ENCODE measurements around the gene OCIAD1. TPM values are rescaled to one million over a fixed set of nuclear protein-coding genes. Genes with fewer than 3 reads are reported as not detected.
A peak's percentile ranks its signal among the peaks of the same experiment; 100 is the strongest.

OCIAD1 gene
- 100 to 1,000 TPM; 125 to 131 TPM for total RNA-seq
- polyA plus RNA-seq: 100 to 1,000 TPM; 172 to 191 (median 188) TPM
- total RNA-seq: 75.8 to 133 (median 124) reads per million in 6 experiments

- peak; percentile 95 to 96 for ATAC-seq
- peaks cover 0 to 3% (median 0%) of the 10 kb centered on the region in 5 donors for H3K27me3 Mint-ChIP-seq
- DNase-seq: peak; percentile 81 to 98 (median 94)
- no peaks in the 10 kb centered on the region for H3K9me3 Mint-ChIP-seq
- H3K4me1 Mint-ChIP-seq: peaks cover 13 to 37% (median 34%) of the 10 kb centered on the region in 4 donors
- H3K36me3 Mint-ChIP-seq: peaks cover 5 to 29% (median 17%) of the 10 kb centered on the region in 3 donors
- H3K27ac Mint-ChIP-seq: peak within 1 kb of the TSS; percentile 99 to 100 (median 100)
- peak within 1 kb of the TSS; percentile 95 to 100 (median 100) for H3K4me3 Mint-ChIP-seq
- POLR2A ChIA-PET: interaction anchor here (0.5 to 2.2 kb wide), 6 partner anchors 11 to 946 kb away, joined by 3 to 20 read pairs (median 4); partner anchors contain the start of genes FRYL and OCIAD2
Measured at GRCh38 chr4:48830706-48831531, at the start of gene OCIAD1. Gene OCIAD1, plus strand, starts transcription at chr4:48831088. Its CDS starts 1,537 bp downstream, at chr4:48832625.

GRCh38 chr4:48781968-48782367 is 48.9 kb upstream of the OCIAD1 start:
- Mint-ChIP-seq H3K27me3 (no peaks in the 10 kb centered on the region), H3K4me3 (no peak overlapping the region), H3K36me3 (no peaks in the 10 kb centered on the region), H3K27ac (peak overlapping the region in 6 of 10 donors; percentile 51 to 91 (median 85)), H3K4me1 (peaks cover 5 to 30% (median 29%) of the 10 kb centered on the region in 4 donors), H3K9me3 (no peaks in the 10 kb centered on the region)
- ATAC-seq (no peak), DNase-seq (peak in 2 of 10 donors; percentile 5 to 8)
- POLR2A ChIA-PET: interaction anchor here (0.6 kb wide), 2 partner anchors 16 to 35 kb away, joined by 3 to 4 read pairs; no protein-coding TSS in a partner anchor

GRCh38 chr4:48785302-48785701 is 45.6 kb upstream of the OCIAD1 start:
- no peak for ATAC-seq
- no peak for DNase-seq
- Mint-ChIP-seq H3K9me3 (no peaks in the 10 kb centered on the region), H3K36me3 (no peaks in the 10 kb centered on the region), H3K4me1 (peaks cover 4 to 10% (median 9%) of the 10 kb centered on the region in 4 donors), H3K4me3 (no peak overlapping the region), H3K27ac (no peak overlapping the region), H3K27me3 (no peaks in the 10 kb centered on the region)
- POLR2A ChIA-PET: no interaction called here

GRCh38 chr4:48786549-48786948 is 44.3 kb upstream of the OCIAD1 start:
- ATAC-seq: no peak
- POLR2A ChIA-PET: no interaction called here
- peaks cover 0 to 2% (median 1%) of the 10 kb centered on the region in 4 donors for H3K4me1 Mint-ChIP-seq

GRCh38 chr4:48787056-48787455 is 43.8 kb upstream of the OCIAD1 start:
- peaks cover 0 to 2% (median 0%) of the 10 kb centered on the region in 4 donors for H3K4me1 Mint-ChIP-seq

More at GRCh38 chr4:48786549-48786948, 44.3 kb upstream of the OCIAD1 start:
- Mint-ChIP-seq H3K27me3 (no peaks in the 10 kb centered on the region), H3K36me3 (no peaks in the 10 kb centered on the region), H3K27ac (no peak overlapping the region), H3K4me3 (no peak overlapping the region), H3K9me3 (no peaks in the 10 kb centered on the region)
- DNase-seq: no peak

GRCh38 chr4:48790561-48790960 is 40.3 kb upstream of the OCIAD1 start:
- no peak overlapping the region for H3K4me3 Mint-ChIP-seq
- DNase-seq: no peak
- no peaks in the 10 kb centered on the region for H3K27me3 Mint-ChIP-seq
- H3K27ac Mint-ChIP-seq: no peak overlapping the region
- peaks cover 0 to 6% (median under 1%) of the 10 kb centered on the region in 4 donors for H3K4me1 Mint-ChIP-seq
- POLR2A ChIA-PET: no interaction called here
- H3K36me3 Mint-ChIP-seq: no peaks in the 10 kb centered on the region
- no peak for ATAC-seq
- no peaks in the 10 kb centered on the region for H3K9me3 Mint-ChIP-seq

More at GRCh38 chr4:48787056-48787455, 43.8 kb upstream of the OCIAD1 start:
- DNase-seq: no peak
- Mint-ChIP-seq H3K36me3 (no peaks in the 10 kb centered on the region), H3K9me3 (no peaks in the 10 kb centered on the region), H3K27ac (no peak overlapping the region), H3K4me3 (no peak overlapping the region), H3K27me3 (no peaks in the 10 kb centered on the region)
- POLR2A ChIA-PET: no interaction called here
- ATAC-seq: no peak

GRCh38 chr4:48791313-48791712 is 39.6 kb upstream of the OCIAD1 start:
- Mint-ChIP-seq H3K4me3 (no peak overlapping the region), H3K27me3 (no peaks in the 10 kb centered on the region), H3K36me3 (no peaks in the 10 kb centered on the region), H3K27ac (no peak overlapping the region), H3K4me1 (peaks cover 0 to 7% (median under 1%) of the 10 kb centered on the region in 4 donors), H3K9me3 (no peaks in the 10 kb centered on the region)
- ATAC-seq (no peak), DNase-seq (no peak)
- POLR2A ChIA-PET: no interaction called here

- H3K27ac Mint-ChIP-seq: no peak overlapping the region
- H3K9me3 Mint-ChIP-seq: no peaks in the 10 kb centered on the region
- no peaks in the 10 kb centered on the region for H3K36me3 Mint-ChIP-seq
- POLR2A ChIA-PET: interaction anchor here (0.6 to 0.7 kb wide), 2 partner anchors 51 to 97 kb away, joined by 3 read pairs; no protein-coding TSS in a partner anchor
- DNase-seq (no peak), ATAC-seq (no peak)
- peaks cover 0 to 7% (median under 1%) of the 10 kb centered on the region in 4 donors for H3K4me1 Mint-ChIP-seq
- no peak overlapping the region for H3K4me3 Mint-ChIP-seq
- H3K27me3 Mint-ChIP-seq: peaks cover 0 to 5% (median 1%) of the 10 kb centered on the region in 5 donors
Measured at GRCh38 chr4:48792348-48793006, 38.4 kb upstream of the OCIAD1 start.

- no peaks in the 10 kb centered on the region for H3K9me3 Mint-ChIP-seq
- H3K36me3 Mint-ChIP-seq: no peaks in the 10 kb centered on the region
- H3K4me3 Mint-ChIP-seq: no peak overlapping the region
- POLR2A ChIA-PET: no interaction called here
- no peak overlapping the region for H3K27ac Mint-ChIP-seq
- DNase-seq: no peak
- peaks cover 0 to 12% (median 6%) of the 10 kb centered on the region in 5 donors for H3K27me3 Mint-ChIP-seq
- H3K4me1 Mint-ChIP-seq: peaks cover 0 to 7% (median 0%) of the 10 kb centered on the region in 4 donors
- ATAC-seq: no peak
Measured at GRCh38 chr4:48795108-48795507, 35.8 kb upstream of the OCIAD1 start.

- H3K27ac Mint-ChIP-seq: no peak overlapping the region
- no peak overlapping the region for H3K4me3 Mint-ChIP-seq
- DNase-seq (no peak), ATAC-seq (no peak)
- H3K36me3 Mint-ChIP-seq: no peaks in the 10 kb centered on the region
- POLR2A ChIA-PET: no interaction called here
- peaks cover 0 to 7% (median 0%) of the 10 kb centered on the region in 4 donors for H3K4me1 Mint-ChIP-seq
- peaks cover 0 to 12% (median 7%) of the 10 kb centered on the region in 5 donors for H3K27me3 Mint-ChIP-seq
- no peaks in the 10 kb centered on the region for H3K9me3 Mint-ChIP-seq
Measured at GRCh38 chr4:48796191-48796926, 34.5 kb upstream of the OCIAD1 start.

- H3K36me3 Mint-ChIP-seq: no peaks in the 10 kb centered on the region
- DNase-seq: no peak
- POLR2A ChIA-PET: interaction anchor here (0.7 kb wide), 1 partner anchor 16 kb away, joined by 4 read pairs; no protein-coding TSS in a partner anchor
- H3K4me1 Mint-ChIP-seq: peaks cover 0 to 7% (median 0%) of the 10 kb centered on the region in 4 donors
- peaks cover 0 to 12% (median 7%) of the 10 kb centered on the region in 5 donors for H3K27me3 Mint-ChIP-seq
- H3K9me3 Mint-ChIP-seq: no peaks in the 10 kb centered on the region
- no peak overlapping the region for H3K27ac Mint-ChIP-seq
- H3K4me3 Mint-ChIP-seq: no peak overlapping the region
- ATAC-seq: no peak
Measured at GRCh38 chr4:48796927-48797679, 33.8 kb upstream of the OCIAD1 start.
